ENCODE measurements around the gene SLC43A2. TPM values are rescaled to one million over a fixed set of nuclear protein-coding genes. Genes with fewer than 3 reads are reported as not detected.

The SLC43A2 gene
- total RNA-seq, 1 experiment from 2014 or later = 12.6 TPM

DNA sequence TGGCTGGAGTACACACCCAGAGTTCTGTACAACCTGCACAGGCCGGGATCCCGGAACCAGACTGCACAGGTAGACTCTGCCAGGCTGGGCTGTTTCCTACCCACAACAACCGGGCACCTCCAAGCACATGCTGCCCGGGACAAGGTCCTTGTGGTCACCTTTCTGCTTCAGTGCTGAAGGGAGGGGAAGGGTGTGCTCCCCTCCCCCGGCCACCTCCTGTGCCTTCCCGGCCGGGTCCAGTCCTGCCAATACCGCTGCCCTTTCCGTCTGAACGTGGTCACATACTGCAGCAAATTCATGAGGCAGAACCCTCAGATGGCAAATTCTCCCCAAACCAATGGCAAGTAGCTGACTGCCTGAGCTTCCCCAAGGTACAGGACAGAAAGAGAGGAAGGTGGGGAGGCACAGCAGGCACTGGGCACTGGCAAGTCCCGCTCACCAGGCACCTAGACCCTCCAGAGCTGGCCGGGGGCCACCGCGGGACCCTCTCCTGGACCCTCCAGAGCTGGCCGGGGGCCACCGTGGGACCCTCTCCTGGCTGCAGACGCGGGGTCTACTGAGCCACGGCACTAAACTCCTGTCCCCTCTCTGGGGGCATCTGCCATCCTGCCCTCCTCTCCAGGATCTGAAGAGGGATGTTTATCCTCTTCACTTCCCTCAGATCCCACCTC, 22.8 kb downstream of the SLC43A2 start:
- RAD21 ChIA-PET (ENCODE audit: low non-redundant PET in 1 of 2, low total read pairs in 2 of 2, uncharacterized antibody in 2 of 2, unreplicated experiment in 2 of 2) = no interaction called here
- Histone ChIP-seq H3K4me1 (ENCODE audit: control insufficient read depth in 1 of 2, insufficient read depth in 2 of 2, low read length in 2 of 2) (no peaks in the 10 kb centered on the region), H3K79me2 (ENCODE audit: insufficient read depth, low read length) (no peaks in the 10 kb centered on the region), H2AFZ (ENCODE audit: low read depth, low read length, poor library complexity, severe bottlenecking) (no peak overlapping the region), H3K36me3 (ENCODE audit: control insufficient read depth in 1 of 2, insufficient read depth in 2 of 2, low read length in 2 of 2) (no peaks in the 10 kb centered on the region), H3K4me2 (ENCODE audit: low read length) (no peak overlapping the region), H4K20me1 (ENCODE audit: insufficient read depth) (no peaks in the 10 kb centered on the region), H3K9me3 (ENCODE audit: control insufficient read depth in 1 of 2, insufficient read depth in 1 of 2, low read depth in 1 of 2, low read length in 2 of 2) (peaks cover 5 to 11% of the 10 kb centered on the region in 2 experiments; a peak in 2 of 4 replicates), H3K9me2 (ENCODE audit: insufficient read depth) (no peaks in the 10 kb centered on the region), H3K27me3 (ENCODE audit: insufficient read depth, low read length) (no peaks in the 10 kb centered on the region), H3K9ac (ENCODE audit: low read length) (no peak overlapping the region), H3K4me3 (replicated peaks in 1 of 2; ENCODE audit: low read depth in 1 of 2, low read length in 2 of 2) (no peak overlapping the region), H3K27ac (ENCODE audit: low read depth, low read length) (no peak overlapping the region)
- ATAC-seq (no peak), DNase-seq (ENCODE audit: low read depth, low spot score) (no peak)
- POLR2A ChIA-PET = interaction anchor here (1.2 kb wide), 1 partner anchor 12 kb away, joined by 3 read pairs; no protein-coding TSS in a partner anchor
- intact Hi-C loops (cut with micrococcal nuclease) = no loop called here
- CTCF ChIA-PET = no interaction called here
- TF ChIP-seq ZFX (IDR thresholded peaks at IDR 0.05) (no peak), JUND (IDR thresholded peaks at IDR 0.05) (no peak), SIN3A (IDR thresholded peaks at IDR 0.05; ENCODE audit: low read depth) (no peak), EZH2phosphoT487 (IDR thresholded peaks at IDR 0.05; ENCODE audit: borderline replicate concordance) (no peak), CBX3 (IDR thresholded peaks at IDR 0.05; ENCODE audit: low read depth) (no peak), CTCF (IDR thresholded peaks at IDR 0.05 in 2 of 3, conservative IDR thresholded peaks at IDR 0.05 in 1 of 3; ENCODE audit: borderline replicate concordance in 1 of 3, insufficient read depth in 1 of 3, low read depth in 2 of 3, low read length in 2 of 3) (no peak), ELF1 (IDR thresholded peaks at IDR 0.05; ENCODE audit: borderline replicate concordance, low read depth) (no peak), SRF (IDR thresholded peaks at IDR 0.05; ENCODE audit: low read depth) (no peak), TCF7L2 (IDR thresholded peaks at IDR 0.05; ENCODE audit: borderline replicate concordance, extremely low read depth, insufficient read depth, insufficient read length) (no peak), SP1 (IDR thresholded peaks at IDR 0.05; ENCODE audit: low read depth) (no peak)
- BruUV-seq (replicated peaks) = no TSS peak
